Small intestine (tissue), 7 donors: ENCODE measurements around the gene APOL6. TPM values are rescaled to one million over a fixed set of nuclear protein-coding genes. Genes with fewer than 3 reads are reported as not detected.

ENCODE experiments used
- DNase-seq, 2 donors: peaks; one replicate each; pipeline versions ENCODE4 v3.0.0 to v3.0.0-alpha.2; 2013
- FAIRE-seq: peaks from 2 replicates; lab custom pipeline; 2012; peaks lifted over from hg19 to GRCh38; lab: Jason Lieb, UNC
- H3K27ac ChIP-seq, 3 donors: one replicate each; pipeline ENCODE4 v1.5.1; 2013; ENCODE audit warnings: low read length in 2 of 3, mild to moderate bottlenecking in 2 of 3, control low read depth in 1 of 3, inconsistent platforms in 1 of 3, low read depth in 1 of 3, moderate library complexity in 1 of 3
- H3K27me3 ChIP-seq, 3 donors: one replicate each; pipeline ENCODE4 v1.6.1; 2013; ENCODE audit warnings: low read length in 3 of 3, inconsistent platforms in 1 of 3; ENCODE audit not compliant: control insufficient read depth in 3 of 3, insufficient read depth in 3 of 3
- H3K36me3 ChIP-seq, 3 donors: one replicate each; pipeline ENCODE4 v1.6.1; 2013; ENCODE audit warnings: low read length in 3 of 3, inconsistent platforms in 1 of 3, low read depth in 1 of 3, mild to moderate bottlenecking in 1 of 3, moderate library complexity in 1 of 3; ENCODE audit not compliant: control insufficient read depth in 3 of 3, insufficient read depth in 2 of 3
- H3K4me1 ChIP-seq, 3 donors: one replicate each; pipeline ENCODE4 v1.6.1; 2013; ENCODE audit warnings: low read length in 2 of 3, inconsistent platforms in 1 of 3, low read depth in 1 of 3, mild to moderate bottlenecking in 1 of 3, moderate library complexity in 1 of 3; ENCODE audit not compliant: control insufficient read depth in 3 of 3, insufficient read depth in 2 of 3
- H3K4me3 ChIP-seq, 3 donors: one replicate each; pipeline ENCODE4 v1.5.1; 2013; ENCODE audit warnings: low read length in 3 of 3, control low read depth in 1 of 3, inconsistent platforms in 1 of 3, low read depth in 1 of 3, mild to moderate bottlenecking in 1 of 3, moderate library complexity in 1 of 3
- H3K9me3 ChIP-seq, 2 donors: one replicate each; pipeline ENCODE4 v1.6.1; 2013; ENCODE audit warnings: low read depth in 1 of 2, low read length in 1 of 2; ENCODE audit not compliant: control insufficient read depth in 2 of 2, insufficient read depth in 1 of 2
- WGBS, 3 donors: extraction: QIAGEN DNeasy Blood & Tissue Kit; methylation state at CpG; one replicate each; pipeline ENCODE4 v1.1.7; 2013; 5-methylcytosine and 5-hydroxymethylcytosine counted together
- polyA plus RNA-seq, 4 donors: library from polyadenylated mRNA; stranded (reverse) in 3 of 4; unstranded in 1 of 4; fragments of 200-250 nt in 3 of 4; fragments of 120-200 nt in 1 of 4; gene quantifications; one replicate each; pipeline versions ENCODE4 v1.2.1 to v1.2.3, GENCODE V29; 2013
- donor health status: healthy with polysubstance abuse.
- donor health status: control.
- donor health status: control.
- donor health status: Bipolar disorder and iron deficiency.
- donor health status: healthy.

Gene APOL6
- polyA plus RNA-seq, 4 donors: 11.3 to 30.5 (median 19.3) TPM

GRCh38 chr22:35605851-35606481 lies 42.3 kb upstream of the APOL6 start:
- Histone ChIP-seq H3K27ac (no peak overlapping the region), H3K9me3 (no peaks in the 10 kb centered on the region), H3K27me3 (no peaks in the 10 kb centered on the region), H3K36me3 (no peaks in the 10 kb centered on the region), H3K4me1 (no peaks in the 10 kb centered on the region), H3K4me3 (no peak overlapping the region)
- WGBS, 3 donors: 77 to 86% (median 80%) methylated on average over 13 of the region's 13 CpGs
- no peak for FAIRE-seq
- no peak for DNase-seq

DNA sequence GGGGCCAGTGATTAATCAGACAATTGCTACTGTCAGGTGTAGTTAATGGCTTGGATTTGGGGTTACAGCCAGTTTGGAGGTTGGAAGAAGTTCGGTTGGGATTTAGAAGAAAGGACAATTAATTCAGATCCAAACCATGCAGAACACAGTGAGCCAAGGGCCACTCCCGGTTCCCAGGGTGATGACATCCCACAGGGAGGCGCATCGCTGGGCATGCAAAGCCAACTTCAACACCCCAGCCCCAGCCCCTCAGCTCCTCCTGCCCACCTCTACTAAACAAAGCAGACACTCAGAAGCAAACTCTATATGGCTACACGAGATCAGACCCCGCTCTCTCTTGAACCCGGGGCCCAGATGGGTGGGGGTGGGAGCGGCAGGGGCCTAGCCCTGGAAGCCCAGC lies 41.3 kb upstream of the APOL6 start:
- 83 to 90% (median 89%) methylated on average over 8 of the region's 8 CpGs for WGBS, 3 donors
- Histone ChIP-seq H3K9me3 (no peaks in the 10 kb centered on the region), H3K36me3 (no peaks in the 10 kb centered on the region), H3K4me1 (no peaks in the 10 kb centered on the region), H3K27ac (no peak overlapping the region), H3K27me3 (no peaks in the 10 kb centered on the region), H3K4me3 (no peak overlapping the region)
- FAIRE-seq: no peak
- no peak for DNase-seq

GRCh38 chr22:35608088-35608487 lies 40.2 kb upstream of the APOL6 start:
- no peaks in the 10 kb centered on the region for H3K36me3 ChIP-seq
- H3K27me3 ChIP-seq: no peaks in the 10 kb centered on the region
- FAIRE-seq (no peak), DNase-seq (no peak)
- H3K4me3 ChIP-seq: no peak overlapping the region
- no peaks in the 10 kb centered on the region for H3K9me3 ChIP-seq
- H3K27ac ChIP-seq: no peak overlapping the region
- WGBS, 3 donors: 84 to 92% (median 85%) methylated on average over 11 of the region's 11 CpGs
- no peaks in the 10 kb centered on the region for H3K4me1 ChIP-seq

GRCh38 chr22:35609261-35609660 lies 39.0 kb upstream of the APOL6 start:
- Histone ChIP-seq H3K27me3 (no peaks in the 10 kb centered on the region), H3K27ac (no peak overlapping the region), H3K4me1 (no peaks in the 10 kb centered on the region), H3K9me3 (no peaks in the 10 kb centered on the region), H3K4me3 (no peak overlapping the region), H3K36me3 (no peaks in the 10 kb centered on the region)
- 32 to 78% (median 54%) methylated on average over 9 of the region's 9 CpGs for WGBS, 3 donors
- FAIRE-seq (no peak), DNase-seq (peak in 1 of 2 donors; percentile 36)

GRCh38 chr22:35609761-35610160 lies 38.5 kb upstream of the APOL6 start:
- DNase-seq (no peak), FAIRE-seq (no peak)
- 83 to 87% (median 86%) methylated on average over 4 of the region's 4 CpGs for WGBS, 3 donors
- no peak overlapping the region for H3K4me3 ChIP-seq
- no peak overlapping the region for H3K27ac ChIP-seq
- no peaks in the 10 kb centered on the region for H3K27me3 ChIP-seq
- H3K4me1 ChIP-seq: no peaks in the 10 kb centered on the region
- H3K9me3 ChIP-seq: no peaks in the 10 kb centered on the region
- no peaks in the 10 kb centered on the region for H3K36me3 ChIP-seq

GRCh38 chr22:35610741-35611140 lies 37.5 kb upstream of the APOL6 start:
- no peaks in the 10 kb centered on the region for H3K4me1 ChIP-seq
- WGBS, 3 donors: 84 to 89% (median 85%) methylated on average over 10 of the region's 10 CpGs
- DNase-seq (no peak), FAIRE-seq (no peak)
- H3K9me3 ChIP-seq: no peaks in the 10 kb centered on the region
- H3K27ac ChIP-seq: no peak overlapping the region
- H3K36me3 ChIP-seq: no peaks in the 10 kb centered on the region
- H3K4me3 ChIP-seq: no peak overlapping the region
- no peaks in the 10 kb centered on the region for H3K27me3 ChIP-seq

GRCh38 chr22:35611200-35611890 lies 36.9 kb upstream of the APOL6 start:
- no peaks in the 10 kb centered on the region for H3K9me3 ChIP-seq
- DNase-seq (no peak), FAIRE-seq (no peak)
- 72 to 81% (median 78%) methylated on average over 6 of the region's 6 CpGs for WGBS, 3 donors
- H3K27me3 ChIP-seq: no peaks in the 10 kb centered on the region
- H3K36me3 ChIP-seq: no peaks in the 10 kb centered on the region
- no peak overlapping the region for H3K4me3 ChIP-seq
- H3K27ac ChIP-seq: no peak overlapping the region
- no peaks in the 10 kb centered on the region for H3K4me1 ChIP-seq

- Histone ChIP-seq H3K4me3 (no peak overlapping the region), H3K27me3 (no peaks in the 10 kb centered on the region), H3K4me1 (no peaks in the 10 kb centered on the region), H3K27ac (no peak overlapping the region), H3K9me3 (no peaks in the 10 kb centered on the region), H3K36me3 (no peaks in the 10 kb centered on the region)
- WGBS, 3 donors: 51 to 59% (median 56%) methylated on average over 8 of the region's 8 CpGs
- DNase-seq (no peak), FAIRE-seq (no peak)
These were observed 36.2 kb upstream of the APOL6 start for GRCh38 chr22:35611891-35612576.
